NCI-H146 treated with DMSO at 0.1 percent for 48 hours (cell line): ENCODE data around the gene SNX32.

Experiments used
- DNase-seq: peaks from one replicate; lab custom pipeline; 2025; ENCODE audit not compliant: unreplicated experiment; lab: John Stamatoyannopoulos, UW

The SNX32 gene

GRCh38 chr11:65854852-65855837 lies 21.4 kb downstream of the SNX32 start:
- DNase-seq = no peak

GRCh38 chr11:65855927-65856363 lies 22.2 kb downstream of the SNX32 start:
- DNase-seq = no peak

DNA sequence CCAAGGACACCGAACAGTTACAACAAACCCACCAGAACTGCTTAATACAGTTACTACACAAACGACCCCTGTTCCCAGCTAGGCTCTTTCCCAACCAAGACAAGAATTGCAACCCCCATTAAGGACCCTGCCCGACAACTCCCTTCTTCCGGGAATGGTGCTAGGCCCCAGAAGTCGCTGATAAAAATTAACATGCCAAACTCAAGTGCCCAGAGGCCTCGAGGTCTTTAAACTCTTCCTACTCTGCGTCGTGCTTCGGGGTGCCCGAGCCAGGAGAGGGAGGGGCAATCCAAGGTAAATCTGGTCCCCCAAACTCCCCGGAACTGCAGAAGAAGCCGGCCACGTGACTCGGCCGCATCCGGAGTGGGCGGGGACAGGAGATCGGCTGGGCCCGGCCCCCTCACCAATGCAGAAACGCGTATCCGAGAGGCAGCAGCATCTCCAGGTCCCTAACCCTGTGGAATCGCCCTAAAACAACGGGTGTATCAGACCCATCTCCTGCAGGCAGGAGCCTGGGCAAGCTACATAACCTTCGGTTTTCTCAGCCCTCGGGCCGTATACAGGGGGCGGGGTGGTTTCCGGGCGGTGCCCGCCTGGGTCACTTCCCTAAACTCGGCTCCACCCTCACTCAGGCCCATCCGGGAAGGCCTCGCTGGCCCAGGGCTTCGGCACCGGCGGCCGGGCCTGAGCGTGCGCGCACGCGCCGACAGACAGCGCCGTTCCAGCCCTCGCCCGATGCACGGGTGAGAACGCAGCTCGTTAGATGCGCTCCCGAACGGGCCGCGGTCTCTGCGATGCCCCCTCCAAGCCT lies 23.1 kb downstream of the SNX32 start:
- DNase-seq = peak; percentile 22

DNA sequence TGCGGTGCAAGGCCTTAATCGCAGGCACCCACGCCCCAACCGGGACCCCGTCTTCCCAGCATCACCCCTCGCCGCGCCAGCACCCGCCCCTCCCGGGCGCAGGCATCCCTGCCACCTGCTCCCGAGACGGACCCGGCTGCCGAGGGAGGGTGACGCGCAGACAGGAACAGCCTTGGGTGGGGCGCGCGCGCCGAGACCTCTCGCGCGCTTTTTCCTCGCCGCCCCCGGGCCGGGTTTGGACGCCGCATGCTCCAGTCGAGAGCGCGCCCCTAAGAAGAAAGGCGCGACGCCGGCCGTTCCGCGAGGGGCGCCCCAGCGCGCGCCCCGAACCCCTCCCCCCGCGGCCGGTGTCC lies 23.7 kb downstream of the SNX32 start:
- no peak for DNase-seq

- peak; percentile 93 for DNase-seq
Measured at GRCh38 chr11:65857853-65858680, 24.3 kb downstream of the SNX32 start, which contains the start of gene CFL1. TSS of gene CFL1 (minus strand) at chr11:65858180. CDS start at chr11:65858099, 81 bp downstream.

DNA sequence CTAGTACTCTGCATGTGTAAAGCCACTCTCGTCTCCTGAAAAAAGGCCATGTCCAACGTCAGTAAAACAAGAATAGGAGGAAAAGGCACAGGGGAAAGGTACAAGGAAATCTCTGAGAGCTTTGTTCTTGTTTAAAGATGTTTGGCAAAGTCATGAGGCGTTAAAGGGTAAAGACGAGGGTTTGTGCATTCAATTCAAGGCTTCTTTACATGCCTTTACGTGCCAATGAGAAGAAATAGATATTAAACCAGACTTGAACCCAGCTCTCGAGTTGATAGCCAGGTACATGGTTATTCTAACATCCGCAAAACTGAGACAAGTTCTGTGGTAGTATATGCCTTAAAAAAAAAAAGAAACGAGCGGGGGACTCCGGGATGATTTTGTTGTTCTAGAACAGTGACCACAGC lies 24.9 kb downstream of the SNX32 start:
- peak; percentile 59 for DNase-seq

DNA sequence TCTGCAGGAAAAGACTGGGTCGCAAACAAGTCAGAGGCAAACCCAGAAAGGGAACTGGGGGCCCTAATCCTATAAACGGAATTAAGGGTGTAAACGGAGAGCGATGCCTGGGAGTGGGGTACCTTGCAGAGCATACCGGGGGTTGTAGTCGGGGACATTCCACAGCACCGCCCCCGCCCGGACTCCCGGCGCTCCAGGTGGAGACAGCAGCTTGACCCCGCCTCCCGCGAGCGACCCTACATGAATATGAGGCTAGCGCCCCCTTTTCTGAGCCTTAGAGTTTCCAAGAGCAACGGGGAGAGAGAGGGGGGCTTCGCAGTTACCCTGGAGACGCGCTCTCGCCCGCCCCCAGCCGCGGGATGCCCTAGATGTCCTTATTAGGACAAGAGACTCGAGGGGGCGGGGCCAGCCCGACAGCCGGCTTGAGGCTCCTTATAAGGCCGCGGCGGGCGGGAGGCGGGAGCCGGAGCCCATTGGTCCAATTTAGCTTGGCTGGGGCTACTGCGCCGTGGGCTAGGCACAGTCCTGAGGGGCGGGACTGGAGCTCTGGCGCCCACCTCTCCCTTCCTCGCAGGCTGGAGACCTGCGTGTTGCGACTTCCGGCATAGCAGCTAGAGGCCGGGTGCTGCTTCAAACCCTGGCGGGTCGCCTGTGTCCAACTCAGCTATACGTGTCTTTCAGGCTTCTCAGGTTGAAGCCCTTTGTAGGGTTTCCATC lies 25.5 kb downstream of the SNX32 start:
- DNase-seq = peak; percentile 97

DNA sequence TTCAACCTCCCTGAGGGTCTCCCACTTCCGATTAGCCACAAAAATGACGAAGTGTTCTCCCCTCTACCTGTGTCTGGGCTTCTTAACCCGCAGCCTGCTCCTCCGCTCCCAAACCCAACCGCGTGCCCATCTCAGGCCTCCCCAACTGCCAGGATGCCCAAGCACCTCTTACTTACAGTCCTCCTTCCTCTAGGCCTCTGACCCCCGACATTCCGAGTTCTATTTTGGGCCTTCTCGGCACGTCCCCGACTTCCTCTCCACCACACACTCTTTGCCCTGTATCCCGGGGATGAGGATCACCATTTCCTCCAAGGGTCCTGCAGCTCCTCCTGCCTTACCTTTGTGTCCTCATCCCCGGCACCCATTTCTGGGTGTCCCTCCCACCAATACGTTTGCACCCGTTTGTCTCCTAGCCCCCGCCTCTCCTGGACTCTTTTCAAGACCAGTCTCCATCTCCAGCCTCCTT lies 26.1 kb downstream of the SNX32 start:
- peak; percentile 59 for DNase-seq

- peak; percentile 91 for DNase-seq
Measured at GRCh38 chr11:65860278-65861164, 26.8 kb downstream of the SNX32 start, which contains the start of gene MUS81. TSS of gene MUS81 (plus strand) at chr11:65860433. CDS start at chr11:65860754, 321 bp downstream.

DNA sequence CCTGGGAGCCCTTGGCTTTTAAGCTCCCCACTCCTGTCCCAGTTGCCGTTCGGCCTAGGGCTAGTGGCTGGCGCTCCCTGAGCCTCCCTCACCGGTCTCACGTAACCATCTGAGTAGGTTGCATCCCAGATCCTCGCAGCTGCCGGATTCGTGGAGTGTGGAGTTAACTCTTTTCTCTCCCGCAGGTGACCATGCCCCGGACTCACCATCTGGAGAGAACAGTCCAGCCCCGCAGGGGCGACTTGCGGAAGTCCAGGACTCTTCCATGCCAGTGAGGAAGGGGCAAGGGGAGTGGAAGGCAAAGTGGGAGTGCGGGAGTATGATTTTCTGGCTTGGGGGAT lies 27.4 kb downstream of the SNX32 start:
- no peak for DNase-seq

GRCh38 chr11:65861533-65862183 lies 27.9 kb downstream of the SNX32 start:
- no peak for DNase-seq

DNA sequence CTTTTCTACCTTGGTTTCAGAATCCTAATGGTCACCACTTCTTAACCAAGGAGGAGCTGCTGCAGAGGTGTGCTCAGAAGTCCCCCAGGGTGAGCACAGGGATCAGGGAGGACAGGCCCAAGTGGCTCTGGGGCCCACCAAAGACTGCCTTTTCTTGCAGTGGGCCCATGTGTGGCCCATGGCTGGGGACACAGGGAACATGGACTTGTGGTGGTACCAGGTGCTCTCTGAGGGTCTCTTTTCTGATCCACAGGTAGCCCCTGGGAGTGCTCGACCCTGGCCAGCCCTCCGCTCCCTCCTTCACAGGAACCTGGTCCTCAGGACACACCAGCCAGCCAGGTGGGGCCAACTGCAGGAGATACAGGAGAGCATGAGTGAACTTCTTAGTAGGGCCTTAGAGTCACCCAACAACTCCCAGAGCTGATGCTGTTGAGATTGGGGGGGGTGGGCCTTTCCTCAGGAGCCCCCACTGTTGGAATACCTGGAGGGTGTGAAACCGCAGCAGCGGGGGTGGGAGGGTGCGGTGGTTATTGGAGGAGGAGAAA lies 28.5 kb downstream of the SNX32 start:
- no peak for DNase-seq

GRCh38 chr11:65862941-65863888 lies 29.5 kb downstream of the SNX32 start:
- DNase-seq = no peak

GRCh38 chr11:65863889-65864705 lies 30.3 kb downstream of the SNX32 start:
- no peak for DNase-seq

DNA sequence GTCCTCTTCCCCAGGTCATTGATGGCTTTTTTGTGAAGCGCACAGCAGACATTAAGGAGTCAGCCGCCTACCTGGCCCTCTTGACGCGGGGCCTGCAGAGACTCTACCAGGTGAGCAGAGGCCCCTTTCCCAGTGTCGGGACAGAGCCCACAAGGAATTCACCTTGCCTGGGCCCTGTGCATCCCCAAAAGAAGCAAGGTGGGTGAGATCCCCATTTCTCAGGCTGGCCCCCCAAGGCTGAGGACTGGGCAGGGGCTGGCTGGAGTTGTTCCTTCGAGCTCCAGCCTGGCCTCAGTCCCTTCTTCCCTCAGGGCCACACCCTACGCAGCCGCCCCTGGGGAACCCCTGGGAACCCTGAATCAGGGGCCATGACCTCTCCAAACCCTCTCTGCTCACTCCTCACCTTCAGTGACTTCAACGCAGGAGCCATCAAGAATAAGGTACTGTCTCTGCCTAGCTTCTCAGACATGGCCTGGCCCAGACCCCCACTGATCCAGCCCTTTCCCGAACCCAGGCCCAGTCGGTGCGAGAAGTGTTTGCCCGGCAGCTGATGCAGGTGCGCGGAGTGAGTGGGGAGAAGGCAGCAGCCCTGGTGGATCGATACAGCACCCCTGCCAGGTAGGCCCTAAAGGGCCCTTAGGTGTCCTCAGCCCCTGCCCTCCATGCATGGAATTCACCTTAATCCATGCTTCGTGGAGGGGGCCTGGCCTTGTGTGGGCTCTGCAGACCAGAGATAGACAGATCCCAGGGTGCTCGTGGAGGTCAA lies 31.1 kb downstream of the SNX32 start:
- no peak for DNase-seq
